ENCODE results near the gene APCDD1.
"Not testable (repeated sequence)": the region's sequence is repeated elsewhere in the genome, so short reads cannot be mapped to it uniquely, and the experiment has no call there.

APCDD1 gene

GRCh38 chr18:10499230-10499629 lies 44.8 kb downstream of the APCDD1 start:
- no peak for ATAC-seq
- no peak for TF ChIP-seq TSHZ2 (CRISPR knock-in tag; IDR thresholded peaks at IDR 0.05)
- no peak for TF ChIP-seq TOX (CRISPR knock-in tag; IDR thresholded peaks at IDR 0.05; ENCODE audit: borderline replicate concordance)
- TF ChIP-seq TCF4 (CRISPR knock-in tag; IDR thresholded peaks at IDR 0.05; ENCODE audit: borderline replicate concordance): no peak
- no peak for TF ChIP-seq ZNF8 (CRISPR knock-in tag; IDR thresholded peaks at IDR 0.05)
- TF ChIP-seq GLIS3 (CRISPR knock-in tag; IDR thresholded peaks at IDR 0.05): no peak
- TF ChIP-seq SNAI2 (CRISPR knock-in tag; IDR thresholded peaks at IDR 0.05): no peak
- no peak for TF ChIP-seq POU6F1 (CRISPR knock-in tag; IDR thresholded peaks at IDR 0.05; ENCODE audit: borderline replicate concordance, low read depth)
- TF ChIP-seq ARNTL (CRISPR knock-in tag; IDR thresholded peaks at IDR 0.05; ENCODE audit: borderline replicate concordance, low read depth): no peak
- no peak for TF ChIP-seq PATZ1 (CRISPR knock-in tag; IDR thresholded peaks at IDR 0.05; ENCODE audit: borderline replicate concordance)
- no peak for TF ChIP-seq ISL1 (CRISPR knock-in tag; IDR thresholded peaks at IDR 0.05)
- no peak for TF ChIP-seq CSRNP3 (CRISPR knock-in tag; IDR thresholded peaks at IDR 0.05)
- TF ChIP-seq RARB (CRISPR knock-in tag; IDR thresholded peaks at IDR 0.05): no peak
- TF ChIP-seq ZNF565 (CRISPR knock-in tag; conservative IDR thresholded peaks at IDR 0.05; ENCODE audit: low read depth): no peak
- TF ChIP-seq ESRRG (CRISPR knock-in tag; IDR thresholded peaks at IDR 0.05): no peak
- TF ChIP-seq ZFP30 (CRISPR knock-in tag; IDR thresholded peaks at IDR 0.05): no peak
- TF ChIP-seq CREB5 (CRISPR knock-in tag; IDR thresholded peaks at IDR 0.05; ENCODE audit: low read depth): no peak
- no peak for TF ChIP-seq ZFP3 (CRISPR knock-in tag; IDR thresholded peaks at IDR 0.05)
- no peak for TF ChIP-seq ZNF70 (CRISPR knock-in tag; IDR thresholded peaks at IDR 0.05)

GRCh38 chr18:10500038-10500437 lies 45.6 kb downstream of the APCDD1 start:
- TF ChIP-seq PATZ1 (CRISPR knock-in tag; IDR thresholded peaks at IDR 0.05; ENCODE audit: borderline replicate concordance) (no peak), ZNF8 (CRISPR knock-in tag; IDR thresholded peaks at IDR 0.05) (no peak)
- ATAC-seq: no peak

GRCh38 chr18:10504723-10505122 lies 50.3 kb downstream of the APCDD1 start:
- TF ChIP-seq TOX (CRISPR knock-in tag; IDR thresholded peaks at IDR 0.05; ENCODE audit: borderline replicate concordance) (no peak), CSRNP3 (CRISPR knock-in tag; IDR thresholded peaks at IDR 0.05) (no peak)
- no peak for ATAC-seq

GRCh38 chr18:10505892-10506291 lies 51.5 kb downstream of the APCDD1 start:
- ATAC-seq: not testable (repeated sequence)

Measured in SK-N-SH treated with all-trans-retinoic acid at 6 μM for 48 hours (cell line).